ENCODE measurements around the gene KRAS. TPM values are rescaled to one million over a fixed set of nuclear protein-coding genes. Genes with fewer than 3 reads are reported as not detected.
A peak's percentile ranks its signal among the peaks of the same experiment; 100 is the strongest.

The KRAS gene
- total RNA-seq = 10 to 100 TPM; 12.0 to 16.2 TPM
- polyA plus RNA-seq = 10 to 100 TPM in 1 of 2 donors, 1 to 10 TPM in 1; 6.2 to 33.0 TPM

- Histone ChIP-seq H3K4me3 (ENCODE audit: low read depth in 1 of 3, low read length in 3 of 3) (peak within 1 kb of the TSS; percentile 74 to 99 (median 77)), H3K36me3 (ENCODE audit: control insufficient read depth in 4 of 4, insufficient read depth in 3 of 4, low read depth in 1 of 4, low read length in 3 of 4) (no peaks in the 10 kb centered on the region), H3K27ac (ENCODE audit: low read depth in 1 of 2, low read length in 2 of 2) (peak within 1 kb of the TSS; percentile 93 to 94), H3K27me3 (ENCODE audit: control insufficient read depth in 4 of 4, insufficient read depth in 4 of 4, low read length in 3 of 4) (no peaks in the 10 kb centered on the region), H3K4me1 (ENCODE audit: control insufficient read depth in 4 of 4, insufficient read depth in 4 of 4, low read length in 3 of 4) (peaks cover 2 to 21% (median 8%) of the 10 kb centered on the region in 4 donors), H3K9me3 (ENCODE audit: control insufficient read depth in 4 of 4, low read length in 3 of 4) (no peaks in the 10 kb centered on the region), H3K9ac (ENCODE audit: low read depth in 1 of 2, low read length in 2 of 2) (peak within 1 kb of the TSS; percentile 89 to 90)
- TF ChIP-seq SP1 (IDR thresholded peaks at IDR 0.05) (peak; percentile 57), MAX (IDR thresholded peaks at IDR 0.05) (no peak), FOXA1 (IDR thresholded peaks at IDR 0.05) (peak; percentile 28), GABPA (IDR thresholded peaks at IDR 0.05 in 1 of 2, conservative IDR thresholded peaks at IDR 0.05 in 1 of 2) (no peak), FOXA2 (IDR thresholded peaks at IDR 0.05) (peak; percentile 45), ZBTB33 (IDR thresholded peaks at IDR 0.05) (no peak), RXRA (IDR thresholded peaks at IDR 0.05) (peak; percentile 82 to 89), CTCF (IDR thresholded peaks at IDR 0.05; ENCODE audit: low read depth, low read length, missing input control) (no peak), YY1 (IDR thresholded peaks at IDR 0.05) (peak; percentile 66), EGR1 (IDR thresholded peaks at IDR 0.05; ENCODE audit: low read depth in 2 of 2) (peak in 1 of 2 donors; percentile 71), HNF4G (IDR thresholded peaks at IDR 0.05) (no peak), RAD21 (IDR thresholded peaks at IDR 0.05) (peak; percentile 13 to 47), NR2F2 (IDR thresholded peaks at IDR 0.05) (no peak), TAF1 (conservative IDR thresholded peaks at IDR 0.05) (peak; percentile 17), JUND (IDR thresholded peaks at IDR 0.05) (peak in 1 of 2 donors; percentile 18), HNF4A (conservative IDR thresholded peaks at IDR 0.05) (peak; percentile 16 to 41)
- TF ChIP-seq, protein P1, sequence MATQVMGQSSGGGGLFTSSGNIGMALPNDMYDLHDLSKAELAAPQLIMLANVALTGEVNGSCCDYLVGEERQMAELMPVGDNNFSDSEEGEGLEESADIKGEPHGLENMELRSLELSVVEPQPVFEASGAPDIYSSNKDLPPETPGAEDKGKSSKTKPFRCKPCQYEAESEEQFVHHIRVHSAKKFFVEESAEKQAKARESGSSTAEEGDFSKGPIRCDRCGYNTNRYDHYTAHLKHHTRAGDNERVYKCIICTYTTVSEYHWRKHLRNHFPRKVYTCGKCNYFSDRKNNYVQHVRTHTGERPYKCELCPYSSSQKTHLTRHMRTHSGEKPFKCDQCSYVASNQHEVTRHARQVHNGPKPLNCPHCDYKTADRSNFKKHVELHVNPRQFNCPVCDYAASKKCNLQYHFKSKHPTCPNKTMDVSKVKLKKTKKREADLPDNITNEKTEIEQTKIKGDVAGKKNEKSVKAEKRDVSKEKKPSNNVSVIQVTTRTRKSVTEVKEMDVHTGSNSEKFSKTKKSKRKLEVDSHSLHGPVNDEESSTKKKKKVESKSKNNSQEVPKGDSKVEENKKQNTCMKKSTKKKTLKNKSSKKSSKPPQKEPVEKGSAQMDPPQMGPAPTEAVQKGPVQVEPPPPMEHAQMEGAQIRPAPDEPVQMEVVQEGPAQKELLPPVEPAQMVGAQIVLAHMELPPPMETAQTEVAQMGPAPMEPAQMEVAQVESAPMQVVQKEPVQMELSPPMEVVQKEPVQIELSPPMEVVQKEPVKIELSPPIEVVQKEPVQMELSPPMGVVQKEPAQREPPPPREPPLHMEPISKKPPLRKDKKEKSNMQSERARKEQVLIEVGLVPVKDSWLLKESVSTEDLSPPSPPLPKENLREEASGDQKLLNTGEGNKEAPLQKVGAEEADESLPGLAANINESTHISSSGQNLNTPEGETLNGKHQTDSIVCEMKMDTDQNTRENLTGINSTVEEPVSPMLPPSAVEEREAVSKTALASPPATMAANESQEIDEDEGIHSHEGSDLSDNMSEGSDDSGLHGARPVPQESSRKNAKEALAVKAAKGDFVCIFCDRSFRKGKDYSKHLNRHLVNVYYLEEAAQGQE (IDR thresholded peaks at IDR 0.05) = peak; percentile 41
- TF ChIP-seq, protein P2, sequence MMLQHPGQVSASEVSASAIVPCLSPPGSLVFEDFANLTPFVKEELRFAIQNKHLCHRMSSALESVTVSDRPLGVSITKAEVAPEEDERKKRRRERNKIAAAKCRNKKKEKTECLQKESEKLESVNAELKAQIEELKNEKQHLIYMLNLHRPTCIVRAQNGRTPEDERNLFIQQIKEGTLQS (IDR thresholded peaks at IDR 0.05) = no peak
- peak; percentile 91 for DNase-seq (ENCODE audit: low spot score)
- WGBS = under 1% methylated on average over 105 of the region's 105 CpGs
Measured at GRCh38 chr12:25250744-25251730, at the start of gene KRAS. KRAS (minus strand) TSS chr12:25250929.

Data from liver (tissue), 9 donors.